GM12873 (cell line): Measurements from ENCODE around the gene NDUFA13.

Experiments used
- CTCF ChIP-seq: IDR thresholded peaks from 2 replicates; pipeline ENCODE4 v1.5.1; 2012; ENCODE audit warnings: low read depth, mild to moderate bottlenecking, moderate library complexity, low read length, control low read depth; ENCODE audit not compliant: insufficient read depth; ENCODE audit errors: missing control alignments

NDUFA13 gene

GRCh38 chr19:19477705-19478383, 38.2 kb upstream of the NDUFA13 start:
- TF ChIP-seq CTCF = no peak

GRCh38 chr19:19480688-19481087, 35.3 kb upstream of the NDUFA13 start:
- TF ChIP-seq CTCF = no peak

GRCh38 chr19:19482809-19483596, 33.0 kb upstream of the NDUFA13 start:
- no peak for TF ChIP-seq CTCF

GRCh38 chr19:19485161-19485997, 30.6 kb upstream of the NDUFA13 start:
- TF ChIP-seq CTCF = no peak

- TF ChIP-seq CTCF = no peak
Measured at GRCh38 chr19:19485998-19486290, 30.1 kb upstream of the NDUFA13 start.

- no peak for TF ChIP-seq CTCF
Measured at GRCh38 chr19:19486343-19487076, 29.5 kb upstream of the NDUFA13 start.
